SK-N-SH (cell line): ENCODE results near the gene GNG11. TPM values are rescaled to one million over a fixed set of nuclear protein-coding genes. Genes with fewer than 3 reads are reported as not detected.

Experiments used
- CTCF ChIA-PET: fragments of 300-600, 350-600 bp; formaldehyde crosslinking; extraction: SDS; loops from one replicate; lab custom pipeline; 2021; lab: Yijun Ruan, JAX
- POLR2A ChIA-PET: fragments of 350-600 bp; sonication (Branson Sonifier 250); formaldehyde crosslinking; extraction: SDS; loops from one replicate; lab custom pipeline; 2020; ENCODE audit warnings: antibody characterized with exemption, inconsistent platforms; lab: Yijun Ruan, JAX
- DNase-seq: peaks from one replicate; pipeline ENCODE4 v3.0.0; 2012
- H2AFZ ChIP-seq: fragments of 200-600 bp; sonication (generic); 2 replicates; pipeline ENCODE4 v1.8.1; 2016; ENCODE audit warnings: antibody characterized with exemption, mild to moderate bottlenecking, low read depth
- H3F3A ChIP-seq: fragments of 200-600 bp; sonication (generic); replicated peaks from 2 replicates; pipeline ENCODE3; 2016; ENCODE audit warnings: antibody characterized with exemption, mild to moderate bottlenecking; ENCODE audit not compliant: insufficient read depth
- H3K27ac ChIP-seq, 2 experiments: fragments of 200-500 bp in 1 of 2; fragments of 200-600 bp in 1 of 2; sonication (Bioruptor generic) in 1 of 2; sonication (generic), shearing (Covaris generic) in 1 of 2; 2 replicates each; pipeline versions ENCODE4 v1.5.1 to v1.6.1; 2014 to 2016; ENCODE audit warnings: low read depth in 2 of 2, inconsistent platforms in 1 of 2, low read length in 1 of 2, mild to moderate bottlenecking in 1 of 2, mixed read lengths in 1 of 2
- H3K27me3 ChIP-seq: fragments of 200-600 bp; sonication (generic), shearing (Covaris generic); 2 replicates; pipeline ENCODE4 v1.6.1; 2016; ENCODE audit warnings: mixed run types; ENCODE audit not compliant: insufficient read depth
- H3K36me3 ChIP-seq, 2 experiments: fragments of 200-500 bp in 1 of 2; fragments of 200-600 bp in 1 of 2; sonication (Bioruptor generic) in 1 of 2; sonication (generic) in 1 of 2; replicated peaks in 1 of 2; 2 replicates each; pipeline versions ENCODE3 to v1.5.1; 2014 to 2016; ENCODE audit warnings: low read length in 1 of 2, mild to moderate bottlenecking in 1 of 2; ENCODE audit not compliant: insufficient read depth in 2 of 2, control insufficient read depth in 1 of 2
- H3K4me1 ChIP-seq, 2 experiments: fragments of 200-500 bp in 1 of 2; fragments of 200-600 bp in 1 of 2; sonication (Bioruptor generic) in 1 of 2; sonication (generic), shearing (Covaris generic) in 1 of 2; 2 replicates each; pipeline versions ENCODE4 v1.5.1 to v1.6.1; 2014 to 2016; ENCODE audit warnings: low read depth in 1 of 2, low read length in 1 of 2, mixed run types in 1 of 2; ENCODE audit not compliant: insufficient read depth in 2 of 2, control insufficient read depth in 1 of 2
- H3K4me2 ChIP-seq: fragments of 200-600 bp; sonication (generic), shearing (Covaris generic); 2 replicates; pipeline ENCODE4 v1.6.1; 2017; ENCODE audit warnings: mixed run types
- H3K4me3 ChIP-seq, 2 experiments: fragments of 200-500 bp in 1 of 2; fragments of 200-600 bp in 1 of 2; sonication (Bioruptor generic) in 1 of 2; sonication (generic), shearing (Covaris generic) in 1 of 2; 2 replicates each; pipeline versions ENCODE4 v1.5.1 to v1.8.1; 2014 to 2016; ENCODE audit warnings: low read depth in 2 of 2, inconsistent platforms in 1 of 2, low read length in 1 of 2, mild to moderate bottlenecking in 1 of 2, mixed read lengths in 1 of 2, moderate library complexity in 1 of 2
- H3K79me2 ChIP-seq: fragments of 200-600 bp; sonication (generic); 2 replicates; pipeline ENCODE4 v1.8.1; 2017; ENCODE audit warnings: mild to moderate bottlenecking; ENCODE audit not compliant: insufficient read depth
- H3K9ac ChIP-seq: fragments of 200-600 bp; sonication (generic); 2 replicates; pipeline ENCODE4 v1.6.1; 2017; ENCODE audit warnings: mixed run types
- H3K9me2 ChIP-seq: fragments of 200-600 bp; sonication (generic); 2 replicates; pipeline ENCODE4 v1.6.1; 2017; ENCODE audit warnings: mixed run types
- H3K9me3 ChIP-seq: fragments of 200-600 bp; sonication (generic); 2 replicates; pipeline ENCODE4 v1.6.1; 2017; ENCODE audit warnings: mixed run types, mild to moderate bottlenecking, moderate library complexity
- H4K20me1 ChIP-seq: fragments of 200-600 bp; sonication (generic); 2 replicates; pipeline ENCODE4 v1.6.1; 2017; ENCODE audit warnings: mild to moderate bottlenecking, mixed run types; ENCODE audit not compliant: insufficient read depth
- CHD2 ChIP-seq: fragments of 150-350 bp; IDR thresholded peaks from 2 replicates; pipeline ENCODE4 v1.6.1; 2018; ENCODE audit warnings: low read length; ENCODE audit not compliant: partially characterized antibody
- ELF1 ChIP-seq: IDR thresholded peaks from 2 replicates; pipeline ENCODE4 v1.4.0; 2012
- EP300 ChIP-seq, 2 experiments: IDR thresholded peaks; 2 replicates each; pipeline versions ENCODE4 v1.4.0 to v1.6.1; 2012; ENCODE audit warnings: borderline replicate concordance in 1 of 2, low read depth in 1 of 2, low read length in 1 of 2
- FOSL2 ChIP-seq: IDR thresholded peaks from 2 replicates; pipeline ENCODE4 v1.4.0; 2012; ENCODE audit warnings: low read depth, mild to moderate bottlenecking, moderate library complexity, borderline replicate concordance
- FOXJ3 ChIP-seq: sonication (generic); formaldehyde crosslinking; IDR thresholded peaks from 2 replicates; pipeline ENCODE4 v1.5.1; 2020; ENCODE audit warnings: mild to moderate bottlenecking, missing genetic modification reagents
- FOXM1 ChIP-seq: IDR thresholded peaks from 2 replicates; pipeline ENCODE4 v1.4.0; 2012; ENCODE audit warnings: low read depth, mild to moderate bottlenecking
- GATA2 ChIP-seq: sonication (generic); formaldehyde crosslinking; IDR thresholded peaks from 2 replicates; pipeline ENCODE4 v1.5.0; 2020; ENCODE audit warnings: mild to moderate bottlenecking, missing genetic modification reagents
- JUND ChIP-seq: IDR thresholded peaks from 2 replicates; pipeline ENCODE4 v1.4.0; 2012
- MXI1 ChIP-seq: IDR thresholded peaks from 2 replicates; pipeline ENCODE4 v1.6.1; 2012; ENCODE audit warnings: mild to moderate bottlenecking, low read depth, low read length, improper control_type of control experiment
- NFIC ChIP-seq: IDR thresholded peaks from 2 replicates; pipeline ENCODE4 v1.4.0; 2012; ENCODE audit warnings: borderline replicate concordance
- NRF1 ChIP-seq: IDR thresholded peaks from 2 replicates; pipeline ENCODE4 v1.6.1; 2012; ENCODE audit warnings: low read depth, mild to moderate bottlenecking, low read length
- PBX3 ChIP-seq: IDR thresholded peaks from 2 replicates; pipeline ENCODE4; 2012
- POLR2AphosphoS5 ChIP-seq: IDR thresholded peaks from 2 replicates; pipeline ENCODE4 v1.6.1; 2012; ENCODE audit warnings: low read depth, low read length
- RCOR1 ChIP-seq: fragments of 150-350 bp; IDR thresholded peaks from 2 replicates; pipeline ENCODE4 v1.6.1; 2017; ENCODE audit warnings: antibody characterized with exemption, low read length
- RFX5 ChIP-seq: IDR thresholded peaks from 2 replicates; pipeline ENCODE4 v1.6.1; 2012; ENCODE audit warnings: mild to moderate bottlenecking, improper control_type of control experiment, low read length
- SIN3A ChIP-seq: IDR thresholded peaks from 2 replicates; pipeline ENCODE4 v1.6.1; 2012; ENCODE audit warnings: low read depth, mild to moderate bottlenecking, low read length, moderate library complexity, borderline replicate concordance
- TAF1 ChIP-seq: IDR thresholded peaks from 2 replicates; pipeline ENCODE4 v1.6.1; 2012; ENCODE audit warnings: low read depth, mild to moderate bottlenecking, low read length, moderate library complexity, borderline replicate concordance
- TCF12 ChIP-seq: IDR thresholded peaks from 2 replicates; pipeline ENCODE4 v1.4.0; 2012
- WGBS: methylation state at CpG from one replicate; pipeline ENCODE4 v1.1.6; 2017; ENCODE audit warnings: low lambda C conversion rate; 5-methylcytosine and 5-hydroxymethylcytosine counted together
- polyA plus RNA-seq, 3 experiments: library from polyadenylated mRNA; depleted of rRNA; stranded (reverse); fragments of >200 nt; gene quantifications; 2 replicates each; pipeline ENCODE4 v1.2.3, GENCODE V29; 2012
- TF ChIP-seq, protein P1 (sequence below): fragments of 150-350 bp; IDR thresholded peaks from 2 replicates; pipeline ENCODE4 v1.6.1; 2016; ENCODE audit warnings: mild to moderate bottlenecking, low read depth, low read length
- TF ChIP-seq, protein P2 (sequence below): IDR thresholded peaks from 2 replicates; pipeline ENCODE4 v1.4.0; 2012; ENCODE audit warnings: low read depth
- TF ChIP-seq, protein P3 (sequence below): IDR thresholded peaks from 2 replicates; pipeline ENCODE4 v1.4.0; 2012; ENCODE audit warnings: low read depth, borderline replicate concordance

Gene GNG11
- polyA plus RNA-seq, 1 of the 3 experiments (the other 2 are of a cell fraction) = 11.5 TPM

DNA sequence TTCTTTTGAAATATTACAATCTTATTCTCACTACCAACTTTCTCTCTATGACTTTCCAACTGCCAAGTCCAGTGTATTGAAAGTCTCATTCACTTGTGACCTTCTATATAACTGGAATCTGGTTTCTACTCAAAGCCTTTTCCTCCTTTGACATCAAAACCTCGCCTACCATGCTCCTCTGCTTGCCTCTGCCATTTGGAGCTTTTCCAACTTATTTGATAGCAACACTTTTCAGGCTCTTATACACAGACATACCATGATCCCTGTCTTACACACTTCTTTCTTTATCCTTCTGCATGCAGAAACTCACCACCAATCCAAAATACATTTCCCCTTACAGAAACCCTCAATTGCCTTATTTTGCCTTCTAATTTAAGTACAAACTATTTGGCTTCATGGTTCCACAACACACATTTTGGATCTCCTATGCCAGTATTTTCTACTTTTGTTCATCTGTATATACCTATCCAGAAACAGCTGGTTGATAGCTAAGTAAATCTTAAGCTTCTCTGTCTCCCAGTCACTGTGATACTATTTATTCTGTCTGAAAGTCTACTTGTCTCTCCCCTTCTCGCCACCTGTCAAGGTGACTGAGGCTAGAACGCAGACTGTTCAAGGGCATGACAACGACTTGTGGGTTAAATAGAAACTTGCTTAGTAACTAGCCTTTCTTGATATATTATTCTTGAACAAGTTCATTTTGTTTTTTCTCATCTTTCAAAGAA lies 22.4 kb downstream of the GNG11 start:
- H3K27ac ChIP-seq = peak overlapping the region in 1 of 2 experiments; percentile 44; a peak in 1 of 4 replicates
- no peaks in the 10 kb centered on the region for H3K9me3 ChIP-seq
- H3K36me3 ChIP-seq = no peaks in the 10 kb centered on the region
- H3F3A ChIP-seq = peaks cover under 1% of the 10 kb centered on the region
- no peak for TF ChIP-seq PBX3
- TF ChIP-seq FOSL2 = no peak
- TF ChIP-seq RFX5 = no peak
- TF ChIP-seq, protein P1, sequence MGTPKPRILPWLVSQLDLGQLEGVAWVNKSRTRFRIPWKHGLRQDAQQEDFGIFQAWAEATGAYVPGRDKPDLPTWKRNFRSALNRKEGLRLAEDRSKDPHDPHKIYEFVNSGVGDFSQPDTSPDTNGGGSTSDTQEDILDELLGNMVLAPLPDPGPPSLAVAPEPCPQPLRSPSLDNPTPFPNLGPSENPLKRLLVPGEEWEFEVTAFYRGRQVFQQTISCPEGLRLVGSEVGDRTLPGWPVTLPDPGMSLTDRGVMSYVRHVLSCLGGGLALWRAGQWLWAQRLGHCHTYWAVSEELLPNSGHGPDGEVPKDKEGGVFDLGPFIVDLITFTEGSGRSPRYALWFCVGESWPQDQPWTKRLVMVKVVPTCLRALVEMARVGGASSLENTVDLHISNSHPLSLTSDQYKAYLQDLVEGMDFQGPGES = no peak
- TF ChIP-seq JUND = no peak
- TF ChIP-seq EP300 (IDR thresholded peaks at IDR 0.05; ENCODE audit: borderline replicate concordance in 1 of 2, low read depth in 1 of 2, low read length in 1 of 2) = no peak
- TF ChIP-seq MXI1 = no peak
- TF ChIP-seq FOXM1 = no peak
- no peak for TF ChIP-seq CHD2
- no peak for TF ChIP-seq ELF1
- no peak for TF ChIP-seq FOXJ3 (CRISPR knock-in tag)
- TF ChIP-seq, all 33 proteins: peak for 0
- Histone ChIP-seq H2AFZ (no peak overlapping the region), H3K79me2 (no peaks in the 10 kb centered on the region), H3K9me2 (no peaks in the 10 kb centered on the region), H3K27me3 (no peaks in the 10 kb centered on the region), H3K9ac (no peak overlapping the region), H3K4me3 (no peak overlapping the region), H4K20me1 (no peaks in the 10 kb centered on the region), H3K4me1 (peaks cover 14 to 18% of the 10 kb centered on the region in 2 experiments; a peak in 3 of 4 replicates), H3K4me2 (no peak overlapping the region)
- WGBS = 91% methylated on average over 4 of the region's 4 CpGs
- no peak for DNase-seq
- POLR2A ChIA-PET = interaction anchor here (0.7 kb wide), 1 partner anchor 312 kb away, joined by 3 read pairs; no protein-coding TSS in a partner anchor
- CTCF ChIA-PET = interaction anchor here (1.0 kb wide), 1 partner anchor 22 kb away, joined by 5 read pairs; the partner anchor contains the start of gene GNG11

- peak; percentile 52 for DNase-seq
- no peak overlapping the region for H3K4me2 ChIP-seq
- H3K79me2 ChIP-seq = no peaks in the 10 kb centered on the region
- H3F3A ChIP-seq = peaks cover 7% of the 10 kb centered on the region
- peaks cover 14 to 25% of the 10 kb centered on the region in 2 experiments; a peak in 3 of 4 replicates for H3K4me1 ChIP-seq
- H3K4me3 ChIP-seq = no peak overlapping the region
- H3K36me3 ChIP-seq = no peaks in the 10 kb centered on the region
- no peaks in the 10 kb centered on the region for H3K9me3 ChIP-seq
- ChIA-PET POLR2A (no interaction called here), CTCF (interaction anchor here (1.0 kb wide), 1 partner anchor 23 kb away, joined by 5 read pairs; the partner anchor contains the start of gene GNG11)
- H3K27ac ChIP-seq = peak overlapping the region in 1 of 2 experiments; percentile 44; a peak in 1 of 4 replicates
- H2AFZ ChIP-seq = peak overlapping the region; percentile 26; the same call in 1 of the 2 replicates
- H3K27me3 ChIP-seq = no peaks in the 10 kb centered on the region
- H3K9me2 ChIP-seq = no peaks in the 10 kb centered on the region
- no peaks in the 10 kb centered on the region for H4K20me1 ChIP-seq
- WGBS = 9% methylated on average over 1 of the region's 1 CpG
- no peak overlapping the region for H3K9ac ChIP-seq
- TF ChIP-seq FOXJ3 (CRISPR knock-in tag) = 0 out of 2 replicates have a peak, but pooled peaks have one; percentile 24
- peak; percentile 69 for TF ChIP-seq TCF12
- TF ChIP-seq GATA2 (CRISPR knock-in tag) = peak; percentile 67
- peak; percentile 45; the same call in 1 of the 2 replicates for TF ChIP-seq MXI1
- TF ChIP-seq RCOR1 = peak; percentile 81
- TF ChIP-seq SIN3A = no peak
- peak in 1 of 2 experiments; percentile 53; a peak in 1 of 4 replicates for TF ChIP-seq EP300 (IDR thresholded peaks at IDR 0.05; ENCODE audit: borderline replicate concordance in 1 of 2, low read depth in 1 of 2, low read length in 1 of 2)
- TF ChIP-seq JUND = peak; percentile 12; the same call in 1 of the 2 replicates
- TF ChIP-seq PBX3 = no peak
- TF ChIP-seq NRF1 = no peak
- TF ChIP-seq, protein P2, sequence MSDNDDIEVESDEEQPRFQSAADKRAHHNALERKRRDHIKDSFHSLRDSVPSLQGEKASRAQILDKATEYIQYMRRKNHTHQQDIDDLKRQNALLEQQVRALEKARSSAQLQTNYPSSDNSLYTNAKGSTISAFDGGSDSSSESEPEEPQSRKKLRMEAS = no peak
- TF ChIP-seq POLR2AphosphoS5 = no peak
- TF ChIP-seq, protein P3, sequence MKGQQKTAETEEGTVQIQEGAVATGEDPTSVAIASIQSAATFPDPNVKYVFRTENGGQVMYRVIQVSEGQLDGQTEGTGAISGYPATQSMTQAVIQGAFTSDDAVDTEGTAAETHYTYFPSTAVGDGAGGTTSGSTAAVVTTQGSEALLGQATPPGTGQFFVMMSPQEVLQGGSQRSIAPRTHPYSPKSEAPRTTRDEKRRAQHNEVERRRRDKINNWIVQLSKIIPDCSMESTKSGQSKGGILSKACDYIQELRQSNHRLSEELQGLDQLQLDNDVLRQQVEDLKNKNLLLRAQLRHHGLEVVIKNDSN = no peak
- peak; percentile 46 for TF ChIP-seq CHD2
- no peak for TF ChIP-seq TAF1
- TF ChIP-seq NFIC = no peak; the same call in 1 of the 2 replicates
- TF ChIP-seq FOSL2 = no peak
These were observed 23.1 kb downstream of the GNG11 start for GRCh38 chr7:93944673-93945072.
